T47D (cell line): ENCODE measurements around the gene SYNE1.

ENCODE experiments used
- DNase-seq, 2 experiments: peaks; one replicate each; pipeline versions ENCODE4 v3.0.0 to v3.0.0-alpha.2; 2011 to 2012; ENCODE audit warnings: low read depth in 1 of 2, low spot score in 1 of 2
- JUND ChIP-seq: IDR thresholded peaks from 2 replicates; pipeline ENCODE4 v1.6.1; 2012; ENCODE audit warnings: low read depth
- in situ Hi-C: cut with HindIII; loops from 2 replicates; pipeline ENCODE4 v1.10.0; 2016; ENCODE audit warnings: low sequenced_read_pairs, low pct_unique_long_range_greater_than_20kb

SYNE1 gene

GRCh38 chr6:152099446-152100182 lies 537.5 kb downstream of the SYNE1 start:
- in situ Hi-C loops: no loop called here
- DNase-seq: no peak
- TF ChIP-seq JUND: no peak

- no peak for TF ChIP-seq JUND
- DNase-seq: no peak
- in situ Hi-C loops: no loop called here
Observed at GRCh38 chr6:152098683-152099082, 538.5 kb downstream of the SYNE1 start.

DNA sequence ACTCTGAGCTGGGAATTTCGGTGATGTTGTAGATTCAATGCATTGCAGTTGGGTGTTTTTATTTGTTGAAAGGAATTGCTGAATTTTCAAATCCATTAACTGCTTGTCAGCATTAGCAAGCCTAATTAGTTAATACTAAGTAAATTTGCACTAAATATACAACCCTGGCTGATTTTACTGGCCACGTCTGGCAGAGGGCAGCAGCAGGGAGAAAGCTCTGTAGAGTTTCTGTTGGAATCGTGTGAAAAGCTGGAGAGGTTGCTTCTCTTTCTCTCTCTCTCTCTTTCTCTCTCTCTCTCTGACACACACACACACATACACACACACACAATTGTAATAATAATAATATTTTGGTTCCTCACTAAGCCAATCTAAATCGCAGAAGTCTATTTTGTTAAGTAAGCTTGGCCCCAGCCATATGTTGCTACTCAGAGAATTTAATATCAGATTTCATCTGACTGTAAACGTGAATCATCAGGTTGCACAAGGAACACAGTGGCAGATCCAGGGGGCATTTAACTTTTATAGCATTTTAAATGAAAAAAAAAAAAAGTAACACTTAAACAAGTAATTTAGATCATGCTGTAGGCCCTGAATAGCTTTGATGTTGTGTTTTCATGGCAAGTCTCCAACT lies 540.2 kb downstream of the SYNE1 start:
- in situ Hi-C loops: no loop called here
- no peak for DNase-seq
- no peak for TF ChIP-seq JUND

DNA sequence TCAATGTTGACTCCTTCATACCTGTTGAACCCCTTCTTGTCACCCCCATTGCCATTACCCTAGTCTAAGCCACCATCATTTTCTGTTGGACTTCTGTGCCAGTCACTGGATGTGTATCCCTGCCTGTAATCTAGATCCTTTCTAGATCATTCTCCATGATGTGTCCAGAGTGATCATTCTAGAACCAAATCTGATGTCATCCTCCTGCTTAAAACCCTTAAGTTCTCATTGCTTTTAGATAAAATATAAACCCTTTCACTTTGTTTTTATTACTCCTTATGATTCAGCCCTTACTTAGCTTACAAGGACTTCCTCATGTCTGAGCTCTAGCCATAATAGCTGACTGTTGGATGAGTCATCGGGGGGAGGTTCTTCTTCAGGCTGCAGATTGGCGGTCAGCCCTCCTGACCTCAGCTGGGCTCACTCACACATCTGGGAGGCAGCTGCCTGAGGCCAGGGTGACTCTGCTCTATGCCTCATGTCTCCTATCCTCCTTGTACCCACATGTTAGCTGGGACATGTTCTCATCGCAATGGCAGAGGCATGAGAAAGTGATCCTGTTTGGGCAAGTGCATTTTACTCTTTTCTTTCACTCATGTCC lies 542.1 kb downstream of the SYNE1 start:
- peak in 1 of 2 experiments; percentile 42 for DNase-seq
- TF ChIP-seq JUND: no peak
- in situ Hi-C loops: no loop called here

DNA sequence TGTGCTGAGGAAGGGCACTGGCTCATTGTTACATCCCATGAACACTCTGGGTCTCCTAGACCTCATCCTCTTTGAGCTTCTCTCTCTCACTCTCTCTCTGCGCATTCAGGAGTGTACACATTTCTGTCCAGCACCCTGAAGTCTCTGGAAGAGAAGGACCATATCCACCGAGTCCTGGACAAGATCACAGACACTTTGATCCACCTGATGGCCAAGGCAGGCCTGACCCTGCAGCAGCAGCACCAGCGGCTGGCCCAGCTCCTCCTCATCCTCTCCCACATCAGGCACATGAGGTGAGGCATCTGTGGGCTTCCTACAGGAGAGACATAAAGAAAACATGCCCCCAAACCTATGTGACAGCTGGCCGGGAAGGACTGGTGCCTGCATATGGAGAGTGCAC lies 542.9 kb downstream of the SYNE1 start:
- in situ Hi-C loops: no loop called here
- no peak for TF ChIP-seq JUND
- no peak for DNase-seq

DNA sequence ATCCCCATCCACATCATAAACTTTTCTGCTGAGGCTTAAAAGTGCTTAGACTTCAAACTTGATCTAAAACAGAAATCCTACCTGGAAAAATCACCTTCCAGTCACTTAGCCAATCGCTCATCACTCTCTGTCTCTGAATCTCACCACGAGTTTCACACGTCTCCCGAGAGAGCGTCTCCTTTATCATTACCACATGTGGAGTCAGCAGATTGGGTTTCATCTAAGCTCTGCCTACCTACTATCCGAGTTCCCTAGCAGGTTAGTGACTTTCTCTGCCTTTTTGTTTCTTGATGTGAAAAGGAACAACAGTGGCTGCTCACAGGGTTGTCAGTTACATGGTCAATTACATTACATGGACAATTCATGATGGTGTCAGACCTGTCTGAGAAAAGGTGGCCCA lies 543.5 kb downstream of the SYNE1 start:
- TF ChIP-seq JUND: no peak
- in situ Hi-C loops: no loop called here
- no peak for DNase-seq

DNA sequence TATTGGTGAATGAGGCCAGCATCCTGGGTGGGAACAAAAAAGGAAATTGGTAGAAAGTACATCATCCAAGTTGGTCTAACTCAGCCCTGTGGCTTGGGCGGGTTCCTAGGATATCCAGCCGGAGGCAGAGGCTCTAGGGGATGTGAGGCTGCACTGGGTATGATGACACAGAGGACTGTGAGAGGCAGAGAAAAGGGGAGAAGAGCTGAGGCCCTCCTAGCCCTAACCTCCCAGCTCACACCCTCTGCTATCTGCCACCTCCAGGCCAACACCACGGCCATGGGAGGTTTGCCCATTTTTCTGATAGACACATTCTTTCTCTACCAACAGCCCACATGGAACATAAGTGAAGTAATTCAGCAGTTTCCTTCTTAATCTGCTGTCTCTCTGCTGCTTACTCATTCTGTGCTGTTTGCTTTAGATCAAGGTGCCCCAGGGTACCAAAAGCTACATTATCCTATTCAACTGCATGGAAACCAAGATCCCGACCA lies 545.3 kb downstream of the SYNE1 start:
- in situ Hi-C loops: no loop called here
- TF ChIP-seq JUND: no peak
- DNase-seq: no peak

DNA sequence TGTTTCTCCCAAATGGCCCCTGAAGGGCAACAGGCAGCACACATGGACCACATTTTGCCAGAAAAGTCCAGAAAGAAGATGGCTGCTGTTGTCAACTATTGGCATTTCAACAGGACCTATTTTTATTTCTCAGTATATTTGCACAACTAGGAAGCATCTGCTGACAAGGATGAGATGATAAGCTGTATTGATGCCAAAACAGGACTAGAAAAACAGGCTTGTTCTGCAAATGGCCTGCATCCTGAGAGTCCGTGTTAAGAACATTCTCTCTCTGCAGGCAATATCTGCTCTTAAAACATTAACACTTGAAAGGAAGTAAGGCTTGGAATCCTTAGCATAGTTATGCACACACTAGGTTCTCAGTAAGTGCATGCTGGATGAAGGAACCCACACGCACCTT lies 546.0 kb downstream of the SYNE1 start:
- in situ Hi-C loops: no loop called here
- peak in 1 of 2 experiments; percentile 55 for DNase-seq
- no peak for TF ChIP-seq JUND

- TF ChIP-seq JUND: no peak
- in situ Hi-C loops: no loop called here
- no peak for DNase-seq
Observed at GRCh38 chr6:152089992-152090391, 547.2 kb downstream of the SYNE1 start.

DNA sequence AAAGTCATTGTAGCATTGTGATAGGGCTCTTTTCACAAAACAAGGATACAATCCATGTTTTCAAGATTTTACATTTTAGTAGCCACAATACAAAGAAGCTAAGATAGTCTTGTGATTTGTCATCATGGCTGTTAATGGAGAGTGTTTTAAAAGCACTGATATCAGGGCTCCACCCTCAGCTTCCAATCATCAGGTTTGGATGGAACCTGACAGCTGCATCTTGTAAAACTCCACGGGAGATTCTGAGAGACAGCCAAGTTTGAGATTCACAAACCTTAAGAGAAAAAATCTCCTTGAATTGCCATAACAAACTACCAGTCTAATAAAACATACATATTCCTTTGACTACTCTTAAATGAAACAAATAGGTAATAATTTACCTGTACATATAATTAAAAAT lies 549.5 kb downstream of the SYNE1 start:
- TF ChIP-seq JUND: no peak
- in situ Hi-C loops: no loop called here
- no peak for DNase-seq

- no peak for TF ChIP-seq JUND
- in situ Hi-C loops: no loop called here
- DNase-seq: no peak
Observed at GRCh38 chr6:152087096-152087495, 550.1 kb downstream of the SYNE1 start.

- DNase-seq: no peak
- in situ Hi-C loops: no loop called here
- TF ChIP-seq JUND: no peak
Observed at GRCh38 chr6:152086223-152086873, 550.8 kb downstream of the SYNE1 start.

DNA sequence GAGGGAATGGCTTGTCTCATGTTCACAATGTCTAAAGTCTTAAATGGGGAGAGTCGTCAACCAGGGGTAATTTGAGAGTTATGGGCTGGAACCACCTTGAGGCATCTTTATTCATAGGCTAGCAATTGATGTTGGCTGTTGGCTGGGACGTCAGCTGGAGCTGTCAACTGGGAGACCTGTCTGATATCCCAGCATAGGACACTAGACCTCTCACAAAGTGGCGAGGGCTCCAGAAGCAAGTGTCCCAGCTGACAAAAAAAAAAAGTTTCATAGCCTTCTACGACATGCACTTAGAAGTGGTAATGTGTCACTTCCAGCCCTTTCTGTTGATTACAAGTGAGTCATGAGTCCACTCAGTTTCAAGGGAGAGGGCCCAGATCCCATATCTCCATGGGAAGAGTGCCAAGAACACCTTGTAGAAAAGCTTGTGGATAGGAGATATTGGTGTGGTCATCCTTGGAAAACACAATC lies 551.7 kb downstream of the SYNE1 start:
- in situ Hi-C loops: no loop called here
- DNase-seq: no peak
- no peak for TF ChIP-seq JUND
